HG03442 (cell line): ENCODE data around the gene LPP.

Experiments used
- ATAC-seq: cut with Tn5 transposase; IDR thresholded peaks from one replicate; pipeline ENCODE4 v1.9.1; 2021; ENCODE audit warnings: mild to moderate bottlenecking, moderate library complexity; ENCODE audit not compliant: unreplicated experiment

The LPP gene

GRCh38 chr3:188294823-188295487, 141.0 kb downstream of the LPP start:
- ATAC-seq, result no peak

- ATAC-seq, result no peak
Observed at GRCh38 chr3:188295876-188296275, 141.9 kb downstream of the LPP start.

GRCh38 chr3:188296761-188297612, 143.0 kb downstream of the LPP start:
- no peak for ATAC-seq

- no peak for ATAC-seq
Observed at GRCh38 chr3:188298585-188298984, 144.6 kb downstream of the LPP start.

- ATAC-seq, result no peak
Observed at GRCh38 chr3:188299068-188299467, 145.1 kb downstream of the LPP start.

GRCh38 chr3:188299708-188300107, 145.8 kb downstream of the LPP start:
- no peak for ATAC-seq

- ATAC-seq, result no peak
Observed at GRCh38 chr3:188301147-188301546, 147.2 kb downstream of the LPP start.

- ATAC-seq, result no peak
Observed at GRCh38 chr3:188303286-188303799, 149.4 kb downstream of the LPP start.

GRCh38 chr3:188303823-188304222, 149.9 kb downstream of the LPP start:
- no peak for ATAC-seq

GRCh38 chr3:188304501-188304900, 150.5 kb downstream of the LPP start:
- ATAC-seq, result no peak

- no peak for ATAC-seq
Observed at GRCh38 chr3:188305220-188305619, 151.3 kb downstream of the LPP start.

GRCh38 chr3:188306435-188307005, 152.6 kb downstream of the LPP start:
- ATAC-seq, result no peak

- ATAC-seq, result peak; percentile 98
Observed at GRCh38 chr3:188309437-188310269, 155.7 kb downstream of the LPP start.

GRCh38 chr3:188310270-188310710, 156.3 kb downstream of the LPP start:
- ATAC-seq, result no peak

GRCh38 chr3:188315553-188315952, 161.6 kb downstream of the LPP start:
- ATAC-seq, result no peak

- ATAC-seq, result no peak
Observed at GRCh38 chr3:188316021-188316722, 162.2 kb downstream of the LPP start.

- no peak for ATAC-seq
Observed at GRCh38 chr3:188316723-188317070, 162.7 kb downstream of the LPP start.

- ATAC-seq, result no peak
Observed at GRCh38 chr3:188319569-188319968, 165.6 kb downstream of the LPP start.

GRCh38 chr3:188320757-188321156, 166.8 kb downstream of the LPP start:
- no peak for ATAC-seq

- no peak for ATAC-seq
Observed at GRCh38 chr3:188321258-188321657, 167.3 kb downstream of the LPP start.
